Activated naive CD4-positive, alpha-beta T cell treated with anti-CD3 and anti-CD28 coated beads, Interleukin-2, amount 10 ng/mL, durations not matched to agents 7 days and 5 days (primary cell): ENCODE measurements around the gene DRC1.

Experiments used
- CTCF ChIA-PET: fragments of 350-600 bp; sonication (Branson Sonifier 250); formaldehyde crosslinking; loops from one replicate; lab custom pipeline; 2021; ENCODE audit warnings: antibody characterized with exemption; lab: Charles Lee
- DNase-seq: peaks from one replicate; pipeline ENCODE4 v3.0.0-alpha.2; 2020
- H3K27ac Mint-ChIP-seq: one replicate; pipeline ENCODE4 v1.8.0; 2021; ENCODE audit warnings: mild to moderate bottlenecking, moderate library complexity, mixed read lengths
- H3K27me3 Mint-ChIP-seq: one replicate; pipeline ENCODE4 v1.8.0; 2021; ENCODE audit warnings: mild to moderate bottlenecking, mixed read lengths
- H3K36me3 Mint-ChIP-seq: one replicate; pipeline ENCODE4 v1.8.0; 2021; ENCODE audit warnings: mixed read lengths
- H3K4me1 Mint-ChIP-seq: one replicate; pipeline ENCODE4 v1.8.0; 2021; ENCODE audit warnings: mixed read lengths
- H3K4me3 Mint-ChIP-seq: one replicate; pipeline ENCODE4 v1.8.0; 2021; ENCODE audit warnings: mild to moderate bottlenecking, moderate library complexity, mixed read lengths
- H3K9me3 Mint-ChIP-seq: one replicate; pipeline ENCODE4 v1.8.0; 2021; ENCODE audit warnings: mixed read lengths

The DRC1 gene

DNA sequence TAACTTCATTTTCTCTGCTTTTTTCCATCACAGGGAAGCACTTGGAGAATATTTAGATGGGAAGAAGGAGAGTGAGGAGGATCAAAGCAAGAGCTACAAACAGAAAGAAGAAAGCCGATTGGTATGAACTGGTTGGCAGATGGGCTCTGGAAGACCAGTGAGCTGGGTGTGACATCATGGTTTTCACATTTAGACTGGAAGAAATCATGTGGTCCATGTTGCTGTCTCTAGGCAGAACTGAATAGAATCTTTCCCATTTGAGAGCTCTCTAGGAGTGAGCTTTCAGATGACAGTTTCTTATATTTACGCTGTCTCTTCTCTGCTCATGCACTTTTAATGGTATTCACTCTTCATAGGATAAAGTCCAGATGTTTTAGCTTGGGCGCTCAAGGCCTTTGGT is 12.6 kb downstream of the DRC1 start:
- Mint-ChIP-seq H3K4me3 (no peak overlapping the region), H3K27me3 (peaks cover 23% of the 10 kb centered on the region), H3K9me3 (no peaks in the 10 kb centered on the region), H3K27ac (no peak overlapping the region), H3K36me3 (no peaks in the 10 kb centered on the region), H3K4me1 (peaks cover 15% of the 10 kb centered on the region)
- DNase-seq: no peak
- CTCF ChIA-PET: no interaction called here

DNA sequence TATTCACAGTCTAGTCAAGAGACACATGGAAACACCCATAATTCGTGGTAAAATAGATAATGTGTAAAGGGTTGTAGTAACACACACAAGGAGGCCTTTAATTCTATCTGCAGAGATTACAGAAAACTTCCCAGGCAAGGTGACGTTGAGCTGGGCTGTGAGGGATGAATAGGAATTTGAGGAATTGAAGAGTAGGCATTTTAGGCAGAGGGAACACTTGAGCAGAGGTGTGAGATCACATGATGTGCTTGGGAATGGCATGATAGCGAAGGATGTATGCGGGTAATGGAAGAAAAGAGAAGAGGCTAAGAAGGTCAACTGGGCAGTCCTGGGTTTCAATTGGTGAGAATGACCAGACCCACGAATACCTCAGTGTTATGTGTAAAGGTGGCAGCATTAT is 20.2 kb downstream of the DRC1 start:
- CTCF ChIA-PET: interaction anchor here (0.7 kb wide), 1 partner anchor 199 kb away, joined by 3 read pairs; no protein-coding TSS in a partner anchor
- no peak for DNase-seq

GRCh38 chr2:26422947-26423629 is 21.4 kb downstream of the DRC1 start:
- Mint-ChIP-seq H3K9me3 (no peaks in the 10 kb centered on the region), H3K4me1 (no peaks in the 10 kb centered on the region), H3K4me3 (no peak overlapping the region), H3K27me3 (peaks cover 16% of the 10 kb centered on the region), H3K36me3 (no peaks in the 10 kb centered on the region), H3K27ac (no peak overlapping the region)
- CTCF ChIA-PET: no interaction called here
- DNase-seq: no peak

More for the DNA sequence above, 20.2 kb downstream of the DRC1 start:
- Mint-ChIP-seq H3K4me3 (no peak overlapping the region), H3K36me3 (no peaks in the 10 kb centered on the region), H3K4me1 (no peaks in the 10 kb centered on the region), H3K27me3 (peaks cover 23% of the 10 kb centered on the region), H3K27ac (no peak overlapping the region), H3K9me3 (no peaks in the 10 kb centered on the region)

DNA sequence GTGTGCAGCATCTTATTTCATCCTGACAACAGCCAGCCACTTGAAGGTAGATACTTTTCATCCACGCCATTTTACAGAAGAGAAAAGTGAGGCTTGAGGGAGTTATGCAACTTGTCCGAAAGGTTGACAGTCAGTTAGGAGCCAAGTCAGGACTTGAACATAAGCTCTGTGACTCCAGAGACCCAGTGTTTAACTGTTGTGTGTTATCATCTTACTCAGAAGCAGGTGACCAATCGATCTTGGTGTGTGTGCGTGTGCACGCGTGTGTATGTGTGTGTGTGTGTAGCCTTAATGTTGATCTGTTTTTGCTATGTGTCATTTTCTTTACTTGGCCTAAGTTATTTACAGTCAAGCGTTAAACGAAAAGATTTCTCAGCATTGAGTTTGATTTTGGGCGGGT is 22.0 kb downstream of the DRC1 start:
- H3K27ac Mint-ChIP-seq: no peak overlapping the region
- no peak overlapping the region for H3K4me3 Mint-ChIP-seq
- H3K27me3 Mint-ChIP-seq: peaks cover 14% of the 10 kb centered on the region
- no peak for DNase-seq
- CTCF ChIA-PET: no interaction called here
- no peaks in the 10 kb centered on the region for H3K9me3 Mint-ChIP-seq
- H3K36me3 Mint-ChIP-seq: no peaks in the 10 kb centered on the region
- no peaks in the 10 kb centered on the region for H3K4me1 Mint-ChIP-seq

- Mint-ChIP-seq H3K9me3 (no peaks in the 10 kb centered on the region), H3K27ac (no peak overlapping the region), H3K36me3 (no peaks in the 10 kb centered on the region), H3K4me3 (no peak overlapping the region), H3K27me3 (peaks cover 14% of the 10 kb centered on the region), H3K4me1 (no peaks in the 10 kb centered on the region)
- no peak for DNase-seq
- CTCF ChIA-PET: no interaction called here
These were observed 22.5 kb downstream of the DRC1 start for GRCh38 chr2:26424221-26424620.

DNA sequence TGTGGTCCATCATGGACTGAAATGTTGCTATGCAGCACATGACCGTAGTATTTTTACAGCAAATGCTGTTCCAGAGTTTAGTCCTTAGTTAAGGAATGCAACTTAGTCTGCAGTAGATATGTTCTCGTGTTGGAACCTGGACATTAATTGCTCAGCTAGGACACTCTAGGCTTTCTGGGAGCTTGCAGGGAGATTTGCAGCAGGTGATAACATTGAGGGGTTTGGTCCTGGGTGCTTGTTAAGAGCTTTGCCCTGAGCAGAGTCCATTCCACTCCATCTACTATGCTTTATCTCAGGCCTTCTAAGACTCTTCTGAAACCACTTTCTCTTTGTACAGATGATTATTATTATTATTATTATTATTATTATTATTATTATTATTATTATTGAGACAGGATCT is 27.1 kb downstream of the DRC1 start:
- no peaks in the 10 kb centered on the region for H3K4me1 Mint-ChIP-seq
- H3K9me3 Mint-ChIP-seq: no peaks in the 10 kb centered on the region
- DNase-seq: no peak
- no peak overlapping the region for H3K4me3 Mint-ChIP-seq
- no peaks in the 10 kb centered on the region for H3K36me3 Mint-ChIP-seq
- CTCF ChIA-PET: interaction anchor here (0.8 kb wide), 1 partner anchor 116 kb away, joined by 4 read pairs; no protein-coding TSS in a partner anchor
- peaks cover 9% of the 10 kb centered on the region for H3K27me3 Mint-ChIP-seq
- H3K27ac Mint-ChIP-seq: no peak overlapping the region

GRCh38 chr2:26429779-26430578 is 28.3 kb downstream of the DRC1 start:
- Mint-ChIP-seq H3K27me3 (peaks cover 9% of the 10 kb centered on the region), H3K4me3 (no peak overlapping the region), H3K36me3 (no peaks in the 10 kb centered on the region), H3K9me3 (no peaks in the 10 kb centered on the region), H3K27ac (no peak overlapping the region), H3K4me1 (no peaks in the 10 kb centered on the region)
- CTCF ChIA-PET: no interaction called here
- DNase-seq: no peak

- Mint-ChIP-seq H3K4me1 (no peaks in the 10 kb centered on the region), H3K36me3 (no peaks in the 10 kb centered on the region), H3K27ac (no peak overlapping the region), H3K9me3 (no peaks in the 10 kb centered on the region), H3K4me3 (no peak overlapping the region), H3K27me3 (peaks cover 9% of the 10 kb centered on the region)
- CTCF ChIA-PET: no interaction called here
- no peak for DNase-seq
These were observed 29.1 kb downstream of the DRC1 start for GRCh38 chr2:26430826-26431225.

GRCh38 chr2:26432363-26432762 is 30.6 kb downstream of the DRC1 start:
- Mint-ChIP-seq H3K4me1 (no peaks in the 10 kb centered on the region), H3K27me3 (peaks cover 9% of the 10 kb centered on the region), H3K4me3 (no peak overlapping the region), H3K36me3 (no peaks in the 10 kb centered on the region), H3K9me3 (no peaks in the 10 kb centered on the region), H3K27ac (no peak overlapping the region)
- CTCF ChIA-PET: interaction anchor here (1.0 kb wide), 1 partner anchor 15 kb away, joined by 5 read pairs; no protein-coding TSS in a partner anchor
- no peak for DNase-seq

GRCh38 chr2:26432859-26433258 is 31.1 kb downstream of the DRC1 start:
- H3K36me3 Mint-ChIP-seq: no peaks in the 10 kb centered on the region
- peaks cover 9% of the 10 kb centered on the region for H3K27me3 Mint-ChIP-seq
- no peak overlapping the region for H3K4me3 Mint-ChIP-seq
- no peaks in the 10 kb centered on the region for H3K4me1 Mint-ChIP-seq
- CTCF ChIA-PET: no interaction called here
- no peak for DNase-seq
- H3K9me3 Mint-ChIP-seq: no peaks in the 10 kb centered on the region
- no peak overlapping the region for H3K27ac Mint-ChIP-seq

DNA sequence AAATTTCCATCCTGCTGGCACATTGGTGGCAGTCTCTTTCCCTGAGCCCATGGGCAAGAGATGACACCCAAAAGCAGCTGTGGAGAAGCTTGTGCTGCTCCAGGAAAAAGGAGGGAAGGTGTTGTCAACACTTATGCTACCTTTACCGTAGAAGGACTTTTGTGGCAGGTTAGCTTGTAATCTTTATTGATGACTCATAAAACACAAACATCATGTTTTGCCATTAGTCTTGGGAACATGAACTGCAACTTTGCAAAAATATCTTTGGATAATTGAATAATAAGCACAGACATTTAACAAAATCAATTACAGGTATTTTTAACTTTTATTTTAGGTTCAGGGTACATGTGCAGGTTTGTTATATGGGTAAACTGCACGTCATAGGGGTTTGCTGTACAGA is 33.4 kb downstream of the DRC1 start:
- Mint-ChIP-seq H3K36me3 (no peaks in the 10 kb centered on the region), H3K4me3 (no peak overlapping the region), H3K27me3 (peaks cover 19% of the 10 kb centered on the region), H3K9me3 (no peaks in the 10 kb centered on the region), H3K27ac (no peak overlapping the region), H3K4me1 (no peaks in the 10 kb centered on the region)
- no peak for DNase-seq
- CTCF ChIA-PET: no interaction called here

DNA sequence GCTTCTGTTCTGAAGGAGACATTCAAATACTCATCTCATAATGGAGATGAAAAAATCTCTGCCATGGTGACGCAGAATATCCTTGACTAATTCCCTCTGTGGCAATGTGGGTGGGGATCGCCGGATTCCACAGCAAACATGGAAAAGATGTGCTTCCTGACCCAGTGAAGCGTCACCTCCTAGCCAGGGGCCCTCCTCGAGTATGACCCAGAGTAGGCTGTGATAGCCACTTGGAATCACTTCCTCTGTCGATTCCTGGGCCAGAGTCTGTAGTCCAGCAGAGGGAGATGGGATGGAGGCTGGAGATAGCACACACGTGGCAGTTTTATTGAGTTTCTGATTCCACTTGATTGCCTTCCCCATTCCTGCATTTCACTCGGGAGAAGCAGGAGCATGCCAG is 36.8 kb downstream of the DRC1 start:
- DNase-seq: no peak
- H3K4me3 Mint-ChIP-seq: no peak overlapping the region
- H3K36me3 Mint-ChIP-seq: no peaks in the 10 kb centered on the region
- no peaks in the 10 kb centered on the region for H3K4me1 Mint-ChIP-seq
- CTCF ChIA-PET: no interaction called here
- no peaks in the 10 kb centered on the region for H3K9me3 Mint-ChIP-seq
- H3K27ac Mint-ChIP-seq: no peak overlapping the region
- peaks cover 12% of the 10 kb centered on the region for H3K27me3 Mint-ChIP-seq

GRCh38 chr2:26438926-26439325 is 37.2 kb downstream of the DRC1 start:
- CTCF ChIA-PET: no interaction called here
- no peak overlapping the region for H3K4me3 Mint-ChIP-seq
- DNase-seq: no peak

GRCh38 chr2:26442301-26442700 is 40.6 kb downstream of the DRC1 start:
- H3K4me1 Mint-ChIP-seq: no peaks in the 10 kb centered on the region
- H3K27me3 Mint-ChIP-seq: peaks cover 13% of the 10 kb centered on the region
- CTCF ChIA-PET: interaction anchor here (0.9 to 1.2 kb wide), 2 partner anchors 117 to 1109 kb away, joined by 3 read pairs; no protein-coding TSS in a partner anchor
- H3K4me3 Mint-ChIP-seq: no peak overlapping the region
- no peak for DNase-seq
- no peak overlapping the region for H3K27ac Mint-ChIP-seq
- H3K9me3 Mint-ChIP-seq: no peaks in the 10 kb centered on the region
- H3K36me3 Mint-ChIP-seq: no peaks in the 10 kb centered on the region

More at GRCh38 chr2:26438926-26439325, 37.2 kb downstream of the DRC1 start:
- Mint-ChIP-seq H3K36me3 (no peaks in the 10 kb centered on the region), H3K27ac (no peak overlapping the region), H3K27me3 (peaks cover 11% of the 10 kb centered on the region), H3K4me1 (no peaks in the 10 kb centered on the region), H3K9me3 (no peaks in the 10 kb centered on the region)

GRCh38 chr2:26442707-26443106 is 41.0 kb downstream of the DRC1 start:
- H3K9me3 Mint-ChIP-seq: no peaks in the 10 kb centered on the region
- no peaks in the 10 kb centered on the region for H3K36me3 Mint-ChIP-seq
- CTCF ChIA-PET: interaction anchor here (1.2 kb wide), 1 partner anchor 117 kb away, joined by 3 read pairs; no protein-coding TSS in a partner anchor
- no peaks in the 10 kb centered on the region for H3K4me1 Mint-ChIP-seq
- no peak overlapping the region for H3K27ac Mint-ChIP-seq
- no peak overlapping the region for H3K4me3 Mint-ChIP-seq
- H3K27me3 Mint-ChIP-seq: peaks cover 13% of the 10 kb centered on the region
- DNase-seq: no peak
